Ascending aorta (tissue), 2 donors: ENCODE data around the gene MYMK. TPM values are rescaled to one million over a fixed set of nuclear protein-coding genes. Genes with fewer than 3 reads are reported as not detected.

Source experiments
- DNase-seq, 2 donors: peaks; one replicate each; pipeline ENCODE4 v3.0.0-alpha.2; 2019; ENCODE audit warnings: low spot score in 2 of 2
- H3K27ac ChIP-seq, 2 donors: fragments of 200-600 bp; sonication (generic); one replicate each; pipeline ENCODE4 v1.5.1; 2016 to 2017; ENCODE audit warnings: mild to moderate bottlenecking in 1 of 2
- H3K27me3 ChIP-seq: fragments of 200-600 bp; sonication (generic); one replicate; pipeline ENCODE4 v1.5.1; 2017
- H3K36me3 ChIP-seq, 2 donors: fragments of 200-600 bp; sonication (generic); one replicate each; pipeline ENCODE4 v1.5.1; 2016
- H3K4me1 ChIP-seq, 2 donors: fragments of 200-600 bp; sonication (generic); one replicate each; pipeline ENCODE4 v1.5.1; 2016 to 2017; ENCODE audit warnings: mild to moderate bottlenecking in 1 of 2
- H3K4me3 ChIP-seq, 2 donors: fragments of 200-600 bp; sonication (generic); one replicate each; pipeline ENCODE4 v1.5.1; 2016 to 2017; ENCODE audit warnings: mild to moderate bottlenecking in 1 of 2
- H3K9me3 ChIP-seq, 2 donors: fragments of 200-600 bp; sonication (generic); one replicate each; pipeline ENCODE4 v1.5.1; 2016
- intact Hi-C: fragments of 100-400 bp; cut with DNase I; formaldehyde crosslinking; loops from one replicate; pipeline ENCODE4 v1.15.1; 2023
- total RNA-seq: library from RNA; depleted of rRNA; stranded (reverse); fragments of >200 nt; gene quantifications from one replicate; pipeline ENCODE4 v1.1.0, GENCODE V29; 2016
- TF ChIP-seq, protein P1 (sequence below), 3 experiments: fragments of 200-600 bp in 2 of 3; fragments of 450-650 bp in 1 of 3; sonication (generic) in 2 of 3; IDR thresholded peaks; one replicate each; pipeline ENCODE4 v1.5.1; 2016 to 2019; ENCODE audit warnings: antibody characterized with exemption in 3 of 3, mild to moderate bottlenecking in 1 of 3, moderate library complexity in 1 of 3

Gene MYMK
- total RNA-seq, 1 donor from 2014 or later, result not detected

DNA sequence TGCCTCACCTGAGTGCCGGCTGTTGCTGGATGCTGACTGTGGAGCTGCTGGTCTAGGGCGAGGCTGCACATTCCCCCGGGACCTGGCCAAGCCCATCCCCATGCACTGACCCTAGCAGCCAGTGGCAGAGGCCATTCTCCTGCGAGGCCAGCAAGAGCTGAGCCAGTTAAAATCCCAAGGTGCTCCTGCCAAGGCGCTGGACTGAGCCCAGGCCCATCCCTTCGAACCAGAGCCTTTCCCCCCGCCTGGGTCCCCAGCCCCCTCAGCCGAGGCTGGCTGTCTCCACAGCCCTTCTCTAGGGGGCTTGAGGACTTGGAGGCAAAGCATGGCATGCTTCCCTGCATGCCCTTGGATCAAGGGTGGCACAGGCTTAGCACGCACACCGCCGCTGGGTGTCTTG, 11.3 kb upstream of the MYMK start:
- Histone ChIP-seq H3K27me3 (no peaks in the 10 kb centered on the region), H3K4me1 (peaks cover 9 to 11% of the 10 kb centered on the region in 2 donors), H3K36me3 (no peaks in the 10 kb centered on the region), H3K27ac (no peak overlapping the region), H3K9me3 (no peaks in the 10 kb centered on the region), H3K4me3 (no peak overlapping the region)
- TF ChIP-seq, protein P1, sequence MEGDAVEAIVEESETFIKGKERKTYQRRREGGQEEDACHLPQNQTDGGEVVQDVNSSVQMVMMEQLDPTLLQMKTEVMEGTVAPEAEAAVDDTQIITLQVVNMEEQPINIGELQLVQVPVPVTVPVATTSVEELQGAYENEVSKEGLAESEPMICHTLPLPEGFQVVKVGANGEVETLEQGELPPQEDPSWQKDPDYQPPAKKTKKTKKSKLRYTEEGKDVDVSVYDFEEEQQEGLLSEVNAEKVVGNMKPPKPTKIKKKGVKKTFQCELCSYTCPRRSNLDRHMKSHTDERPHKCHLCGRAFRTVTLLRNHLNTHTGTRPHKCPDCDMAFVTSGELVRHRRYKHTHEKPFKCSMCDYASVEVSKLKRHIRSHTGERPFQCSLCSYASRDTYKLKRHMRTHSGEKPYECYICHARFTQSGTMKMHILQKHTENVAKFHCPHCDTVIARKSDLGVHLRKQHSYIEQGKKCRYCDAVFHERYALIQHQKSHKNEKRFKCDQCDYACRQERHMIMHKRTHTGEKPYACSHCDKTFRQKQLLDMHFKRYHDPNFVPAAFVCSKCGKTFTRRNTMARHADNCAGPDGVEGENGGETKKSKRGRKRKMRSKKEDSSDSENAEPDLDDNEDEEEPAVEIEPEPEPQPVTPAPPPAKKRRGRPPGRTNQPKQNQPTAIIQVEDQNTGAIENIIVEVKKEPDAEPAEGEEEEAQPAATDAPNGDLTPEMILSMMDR (IDR thresholded peaks at IDR 0.05), result no peak
- intact Hi-C loops, result no loop called here
- DNase-seq, result no peak

DNA sequence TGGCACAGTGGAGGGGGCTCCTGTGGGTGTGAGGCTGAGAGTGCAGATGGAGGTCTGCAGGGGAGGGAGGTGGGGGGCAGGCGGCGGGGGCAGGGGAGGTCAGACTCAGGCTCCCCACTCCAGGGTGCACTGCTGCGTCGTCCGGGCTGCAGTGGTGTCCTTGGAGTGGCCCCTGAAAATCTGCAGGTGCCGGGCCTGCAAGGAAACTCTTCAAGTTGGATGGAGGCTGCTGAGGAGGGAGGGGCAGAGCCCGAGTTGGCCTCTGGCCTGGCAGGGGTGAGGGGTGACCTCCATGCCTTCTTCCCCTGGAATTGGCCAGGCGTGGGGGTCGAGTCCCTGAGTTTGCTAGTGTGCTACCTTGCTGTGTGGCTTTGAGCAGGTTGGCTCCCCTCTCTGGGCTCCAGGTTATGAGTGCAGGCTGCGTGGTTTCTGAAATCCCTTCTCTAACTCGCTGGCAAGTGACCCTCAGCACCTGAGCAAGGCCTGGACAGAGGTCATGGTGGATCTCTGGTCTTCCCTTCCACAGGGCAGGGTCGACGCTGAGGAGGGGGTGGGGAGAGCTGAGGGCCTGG, 10.6 kb upstream of the MYMK start:
- Histone ChIP-seq H3K27ac (no peak overlapping the region), H3K9me3 (no peaks in the 10 kb centered on the region), H3K36me3 (no peaks in the 10 kb centered on the region), H3K4me1 (peaks cover 9 to 11% of the 10 kb centered on the region in 2 donors), H3K4me3 (peak overlapping the region; percentile 41 to 61), H3K27me3 (no peaks in the 10 kb centered on the region)
- TF ChIP-seq, protein P1 (IDR thresholded peaks at IDR 0.05), result no peak
- intact Hi-C loops, result no loop called here
- DNase-seq, result no peak

DNA sequence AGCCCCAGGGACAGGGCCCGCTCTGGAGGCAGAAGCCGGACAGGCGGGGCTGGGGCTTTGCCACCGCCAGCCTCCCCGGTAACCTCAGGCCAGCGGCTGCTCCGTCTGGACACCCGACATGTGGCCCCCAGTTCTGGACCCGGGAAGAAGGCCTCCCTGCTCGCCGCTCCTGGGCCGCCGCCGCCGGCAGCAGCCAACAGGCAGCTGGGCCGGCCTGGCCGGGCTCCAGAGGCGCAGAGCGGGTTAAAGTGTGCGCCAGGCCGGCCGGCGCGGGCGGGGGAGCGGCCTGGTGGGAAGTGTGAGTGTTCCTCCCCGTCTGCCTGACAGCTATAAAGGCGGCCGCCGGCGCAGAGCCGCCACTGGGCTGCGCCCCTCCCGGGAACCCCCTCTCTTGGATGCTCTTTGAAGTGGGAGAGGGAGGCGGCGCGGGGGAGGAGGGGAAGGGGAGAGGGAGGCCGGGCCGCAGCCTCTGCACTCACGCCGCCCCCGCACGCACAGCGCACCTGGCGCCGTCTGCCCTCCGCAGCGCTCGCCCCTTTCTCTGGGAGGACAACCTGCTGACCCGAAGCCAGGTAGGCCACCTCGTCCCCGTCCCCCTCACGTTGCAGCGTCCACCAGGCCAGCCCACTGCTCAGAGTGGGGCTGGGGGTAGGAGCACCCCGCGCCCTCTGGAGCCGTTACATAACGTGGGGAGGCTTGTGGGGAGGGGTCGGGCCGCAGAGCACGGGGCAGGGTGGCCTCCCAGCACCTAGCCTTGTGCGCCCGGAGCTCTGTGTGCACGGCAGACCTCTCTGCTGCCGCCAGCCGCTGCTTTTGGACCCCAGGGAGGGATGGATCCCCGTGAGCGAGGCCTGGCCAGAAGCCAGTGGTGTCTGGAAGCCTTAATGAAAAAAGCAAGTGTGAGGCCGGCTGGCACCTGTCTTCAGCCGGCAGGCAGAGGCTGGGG, 9.9 kb upstream of the MYMK start, which contains the start of gene ADAMTSL2:
Gene ADAMTSL2, plus strand, starts transcription at position 359 of the 946 bp plus-strand sequence. CDS start 2,009 bp downstream, outside the sequence.
- peak in 1 of 2 donors; percentile 68 for DNase-seq
- Histone ChIP-seq H3K27ac (peak within 1 kb of the TSS in 1 of 2 donors; percentile 39), H3K27me3 (no peaks in the 10 kb centered on the region), H3K36me3 (no peaks in the 10 kb centered on the region), H3K4me3 (peak within 1 kb of the TSS; percentile 41 to 61), H3K9me3 (no peaks in the 10 kb centered on the region), H3K4me1 (peaks cover 9 to 11% of the 10 kb centered on the region in 2 donors)
- TF ChIP-seq, protein P1 (IDR thresholded peaks at IDR 0.05), result no peak
- intact Hi-C loops, result loop anchor here (5.0 kb wide), 1 partner anchor 458 kb away; the partner anchor contains the start of gene VAV2

DNA sequence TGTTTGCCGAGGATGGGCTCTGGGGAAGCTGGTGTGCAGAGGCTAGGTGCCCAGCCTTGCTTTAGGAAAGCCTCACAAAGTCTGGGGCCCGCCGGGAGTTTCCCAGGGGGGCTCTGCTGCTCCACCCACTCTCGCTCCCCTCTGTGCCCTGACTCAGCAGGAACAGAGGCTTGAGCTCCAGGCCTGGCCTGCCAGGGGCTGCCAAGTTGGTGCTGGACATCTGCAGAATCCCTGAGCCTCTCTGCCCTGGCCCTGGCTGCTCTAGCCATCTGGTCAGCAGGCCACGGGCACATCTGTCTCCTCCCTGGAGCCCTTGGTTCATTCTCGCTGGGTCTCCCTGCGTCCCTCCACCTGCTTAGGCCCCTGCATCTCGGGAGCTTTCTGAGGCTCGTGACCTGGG, 9.1 kb upstream of the MYMK start:
- H3K27ac ChIP-seq, result peak overlapping the region in 1 of 2 donors; percentile 39

More for the DNA sequence above, 9.1 kb upstream of the MYMK start:
- TF ChIP-seq, protein P1 (IDR thresholded peaks at IDR 0.05), result no peak
- Histone ChIP-seq H3K27me3 (no peaks in the 10 kb centered on the region), H3K36me3 (no peaks in the 10 kb centered on the region), H3K4me1 (peaks cover 9 to 11% of the 10 kb centered on the region in 2 donors), H3K9me3 (no peaks in the 10 kb centered on the region), H3K4me3 (peak overlapping the region; percentile 41 to 61)
- no peak for DNase-seq
- intact Hi-C loops, result loop anchor here (2.0 to 5.0 kb wide), 2 partner anchors 193 to 458 kb away; partner anchors contain the start of gene VAV2
